GM19238 (cell line): ENCODE measurements around the gene TSGA10.
"Not testable (repeated sequence)": the region's sequence is repeated elsewhere in the genome, so short reads cannot be mapped to it uniquely, and the experiment has no call there.

ENCODE experiments used
- DNase-seq: peaks from one replicate; pipeline ENCODE4 v3.0.0; 2011; ENCODE audit warnings: low spot score; ENCODE audit not compliant: insufficient read length

TSGA10 gene

GRCh38 chr2:99067871-99068625 is 86.7 kb downstream of the TSGA10 start:
- no peak for DNase-seq

DNA sequence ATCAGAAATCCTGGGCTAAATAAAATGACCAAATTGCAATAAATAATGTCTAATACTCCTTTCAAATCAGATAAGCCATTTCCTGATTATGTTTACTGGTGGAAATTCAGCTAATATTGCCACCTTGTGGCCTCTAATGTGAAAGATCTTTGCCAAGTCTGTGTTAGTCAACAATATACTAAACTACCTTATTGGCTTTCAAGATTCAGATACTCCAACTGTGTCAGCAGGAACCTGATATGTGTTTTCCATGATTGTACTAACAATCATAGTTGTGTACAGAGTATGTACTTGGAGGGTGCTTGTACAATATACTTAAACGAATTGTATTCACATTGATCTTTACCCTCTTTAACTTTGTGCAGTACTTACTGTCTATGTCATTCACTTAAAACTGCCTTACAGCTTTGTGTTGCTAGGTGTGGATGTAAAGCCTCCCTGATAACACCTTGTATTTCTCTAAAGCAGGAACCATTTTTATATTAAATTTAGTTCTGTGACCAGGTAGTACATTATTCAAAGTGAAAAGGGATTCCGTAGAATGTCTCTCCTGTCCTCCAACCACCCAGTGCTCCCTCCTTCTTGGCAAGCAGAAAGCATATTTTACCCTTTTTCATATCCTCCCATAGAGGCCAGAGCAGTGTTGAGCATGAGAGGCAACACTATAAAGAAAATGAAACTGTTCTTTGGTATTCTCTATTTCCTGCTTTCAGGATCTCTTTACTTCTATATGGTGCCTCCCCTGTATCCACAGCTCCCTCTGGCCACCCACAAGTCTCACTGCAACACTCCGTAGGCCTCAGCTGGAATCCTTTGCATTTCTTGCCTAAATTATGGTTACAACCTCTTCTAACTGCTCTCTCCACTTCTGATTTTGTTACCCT is 88.4 kb downstream of the TSGA10 start:
- peak; percentile 27 for DNase-seq

GRCh38 chr2:99049187-99049586 is 105.6 kb downstream of the TSGA10 start:
- not testable (repeated sequence) for DNase-seq

DNA sequence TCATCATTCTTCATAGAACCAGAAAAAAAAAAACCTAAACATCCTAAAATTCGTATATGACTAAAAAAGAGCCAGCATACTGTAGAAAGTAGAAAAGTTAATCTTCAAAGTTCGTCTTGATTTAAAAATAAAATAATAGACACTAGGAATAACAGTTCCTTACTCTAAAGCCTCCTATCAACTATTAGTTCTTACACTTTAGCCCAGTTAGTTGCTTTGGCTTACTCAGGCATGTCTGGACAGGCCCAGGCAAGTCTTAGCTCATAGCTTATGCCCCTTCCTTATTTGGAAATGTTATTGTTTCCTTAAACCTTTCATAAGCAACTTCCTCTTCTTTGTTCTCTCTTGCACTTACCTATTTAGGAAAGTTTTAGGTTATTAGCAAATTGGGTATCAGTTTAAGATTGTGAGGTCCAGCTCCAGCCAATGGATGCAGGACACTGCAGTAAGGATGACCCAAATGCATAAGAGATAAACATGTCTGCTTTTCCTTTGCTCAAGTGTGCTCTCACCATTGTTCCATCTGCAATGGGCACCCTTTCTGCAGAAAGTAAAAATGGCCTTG is 113.9 kb downstream of the TSGA10 start:
- DNase-seq: not testable (repeated sequence)

DNA sequence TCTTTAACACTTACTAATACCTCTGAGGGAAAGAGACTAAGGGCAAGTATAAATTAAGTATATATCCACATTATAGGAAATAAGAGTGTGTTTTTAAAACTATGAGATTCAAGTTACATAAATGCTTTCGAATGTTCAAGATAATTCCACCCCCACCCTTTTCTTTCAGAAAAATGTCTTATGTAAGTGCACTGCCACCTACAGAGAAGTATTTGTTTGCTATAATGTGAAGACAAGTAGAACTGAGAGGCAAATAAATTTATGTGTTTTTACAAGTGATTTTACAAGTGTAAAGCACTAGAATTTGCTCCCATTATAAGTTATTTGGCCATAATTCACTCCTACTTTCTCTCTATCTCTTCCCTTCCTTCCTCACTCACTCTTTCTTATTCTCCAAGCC is 118.8 kb downstream of the TSGA10 start:
- DNase-seq: no peak

DNA sequence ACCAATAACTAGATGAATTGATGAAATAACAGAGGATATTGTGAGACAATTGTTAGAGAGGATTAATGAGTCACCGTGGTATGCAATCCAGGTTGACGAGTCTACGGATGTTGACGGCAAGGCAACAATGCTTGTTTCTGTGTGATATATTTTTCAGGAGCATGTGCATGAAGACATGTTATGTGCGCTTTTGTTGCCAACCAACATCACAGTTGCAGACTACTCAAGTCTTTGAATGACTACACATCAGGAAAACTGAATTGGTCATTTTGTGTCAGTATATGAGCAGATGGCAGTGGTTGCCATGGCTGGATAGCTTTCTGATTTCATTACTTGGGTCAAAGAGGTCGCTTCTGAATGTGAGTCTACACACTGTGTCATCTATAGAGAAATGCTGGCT is 122.0 kb downstream of the TSGA10 start:
- no peak for DNase-seq

- DNase-seq: no peak
Observed at GRCh38 chr2:99032001-99032400, 122.7 kb downstream of the TSGA10 start.

DNA sequence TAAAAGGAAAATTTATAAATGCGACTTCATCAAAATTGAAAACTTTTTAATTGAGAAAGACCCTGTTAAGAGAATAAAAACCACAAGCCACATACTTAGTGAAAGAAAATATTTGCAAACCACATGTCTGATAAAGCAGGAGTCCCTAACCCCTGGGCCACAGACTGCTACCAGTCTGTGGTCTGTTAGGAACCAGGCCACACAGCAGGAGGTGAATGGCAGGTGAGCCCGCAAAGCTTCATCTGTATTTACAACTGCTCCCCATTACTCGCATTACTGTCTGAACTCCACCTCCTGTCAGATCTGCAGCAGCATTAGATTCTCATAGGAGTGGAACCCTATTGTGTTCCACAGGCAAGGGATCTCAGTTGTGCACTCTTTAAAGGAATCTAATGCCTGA is 123.3 kb downstream of the TSGA10 start:
- DNase-seq: no peak

GRCh38 chr2:99028558-99028957 is 126.2 kb downstream of the TSGA10 start:
- no peak for DNase-seq

DNA sequence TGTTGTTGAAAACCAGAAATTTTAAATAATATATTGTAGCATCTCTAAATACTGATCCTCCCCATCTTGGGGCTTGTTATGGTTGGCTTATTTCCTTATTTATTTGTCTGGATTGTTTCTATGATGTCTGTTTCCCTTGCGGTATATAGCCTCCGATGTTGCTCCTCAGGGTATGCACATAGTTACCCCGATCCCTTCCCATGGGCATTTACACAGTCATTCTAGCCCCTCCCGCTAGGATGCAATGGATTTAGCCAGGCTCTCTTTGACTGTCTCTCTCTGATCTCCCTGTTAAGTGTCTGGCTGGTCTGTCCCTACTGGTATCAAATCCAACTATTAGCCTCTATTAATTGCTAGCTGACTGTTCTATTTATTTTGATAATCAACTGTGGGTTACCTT is 126.9 kb downstream of the TSGA10 start:
- no peak for DNase-seq

DNA sequence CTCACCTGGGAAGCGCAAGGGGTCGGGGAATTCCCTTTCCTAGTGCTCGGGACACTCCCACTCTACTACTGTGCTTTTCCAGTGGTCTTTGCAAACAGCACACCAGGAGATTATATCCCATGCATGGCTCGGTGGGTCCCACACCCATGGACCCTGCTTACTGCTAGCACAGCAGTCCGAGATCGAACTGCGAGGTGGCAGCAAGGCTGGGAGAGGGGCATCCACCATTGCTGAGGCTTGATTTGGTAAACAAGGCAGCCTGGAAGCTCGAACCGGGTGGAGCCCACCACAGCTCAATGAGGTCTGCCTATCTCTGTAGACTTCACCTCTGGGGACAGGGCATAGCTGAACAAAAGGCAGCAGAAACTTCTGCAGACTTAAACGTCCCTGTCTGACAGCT is 154.0 kb downstream of the TSGA10 start:
- no peak for DNase-seq

- DNase-seq: not testable (repeated sequence)
Observed at GRCh38 chr2:98988695-98989094, 166.0 kb downstream of the TSGA10 start.

- no peak for DNase-seq
Observed at GRCh38 chr2:98985905-98986666, 168.7 kb downstream of the TSGA10 start.

GRCh38 chr2:98975611-98976010 is 179.1 kb downstream of the TSGA10 start:
- no peak for DNase-seq

DNA sequence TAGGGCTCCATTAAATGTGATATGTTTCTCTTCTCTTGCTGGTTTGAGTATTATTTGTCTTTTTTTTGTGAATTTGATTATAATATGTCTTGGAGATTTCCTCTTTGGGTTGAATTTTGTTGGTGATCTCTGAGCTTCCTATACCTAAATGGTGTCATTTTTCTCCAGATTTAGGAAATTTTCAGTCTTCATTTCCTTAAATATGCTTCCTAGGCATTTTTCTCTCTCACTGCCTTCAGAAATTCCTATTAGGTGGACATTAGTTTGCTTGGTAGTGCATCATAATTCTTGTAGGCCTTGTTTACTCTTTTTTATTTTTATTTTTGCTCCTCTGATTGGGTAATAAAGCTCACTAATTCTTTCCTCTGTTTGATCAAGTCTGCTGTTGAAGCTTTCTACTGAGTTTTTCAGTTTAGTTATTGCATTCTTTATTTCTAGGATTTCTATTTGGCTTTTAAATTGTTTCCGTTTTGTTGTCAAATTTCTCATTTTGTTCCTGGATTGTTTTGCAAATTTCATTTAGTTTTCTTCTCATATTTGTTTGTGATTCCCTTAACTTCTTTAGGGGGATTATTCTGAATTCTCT is 182.1 kb downstream of the TSGA10 start:
- no peak for DNase-seq

DNA sequence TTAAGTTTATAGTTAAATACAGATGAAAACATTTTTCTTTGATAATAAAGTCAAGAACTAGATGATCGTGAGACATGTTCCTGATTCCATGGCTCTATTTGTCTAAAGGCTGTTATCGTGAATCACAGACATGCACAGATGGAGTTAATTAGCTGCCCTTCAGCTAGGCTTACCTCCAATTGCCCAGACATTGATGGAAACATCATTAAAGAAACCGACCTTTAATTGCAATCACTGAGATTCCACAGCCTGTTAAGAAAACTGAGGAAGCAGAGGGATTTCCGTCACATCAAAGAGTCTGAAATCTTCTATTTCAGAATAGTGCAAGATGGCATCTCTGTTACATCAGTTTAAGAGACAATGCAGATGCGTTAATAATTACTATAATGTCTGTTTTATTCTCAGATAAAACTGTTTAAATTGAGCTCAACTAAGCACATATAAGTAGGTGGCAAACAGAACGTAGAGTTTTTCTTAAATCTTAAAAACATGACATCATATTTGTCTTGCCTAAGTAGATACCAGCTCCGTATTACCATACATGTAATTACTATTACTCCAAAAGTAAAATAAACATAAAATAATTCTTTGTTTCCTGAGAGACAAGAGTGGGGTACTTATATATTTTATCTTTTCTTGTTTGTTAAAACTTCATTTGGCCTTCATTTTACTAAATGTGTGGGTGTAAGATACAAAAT is 194.8 kb downstream of the TSGA10 start:
- no peak for DNase-seq

GRCh38 chr2:98952966-98953365 is 201.8 kb downstream of the TSGA10 start:
- DNase-seq: no peak

DNA sequence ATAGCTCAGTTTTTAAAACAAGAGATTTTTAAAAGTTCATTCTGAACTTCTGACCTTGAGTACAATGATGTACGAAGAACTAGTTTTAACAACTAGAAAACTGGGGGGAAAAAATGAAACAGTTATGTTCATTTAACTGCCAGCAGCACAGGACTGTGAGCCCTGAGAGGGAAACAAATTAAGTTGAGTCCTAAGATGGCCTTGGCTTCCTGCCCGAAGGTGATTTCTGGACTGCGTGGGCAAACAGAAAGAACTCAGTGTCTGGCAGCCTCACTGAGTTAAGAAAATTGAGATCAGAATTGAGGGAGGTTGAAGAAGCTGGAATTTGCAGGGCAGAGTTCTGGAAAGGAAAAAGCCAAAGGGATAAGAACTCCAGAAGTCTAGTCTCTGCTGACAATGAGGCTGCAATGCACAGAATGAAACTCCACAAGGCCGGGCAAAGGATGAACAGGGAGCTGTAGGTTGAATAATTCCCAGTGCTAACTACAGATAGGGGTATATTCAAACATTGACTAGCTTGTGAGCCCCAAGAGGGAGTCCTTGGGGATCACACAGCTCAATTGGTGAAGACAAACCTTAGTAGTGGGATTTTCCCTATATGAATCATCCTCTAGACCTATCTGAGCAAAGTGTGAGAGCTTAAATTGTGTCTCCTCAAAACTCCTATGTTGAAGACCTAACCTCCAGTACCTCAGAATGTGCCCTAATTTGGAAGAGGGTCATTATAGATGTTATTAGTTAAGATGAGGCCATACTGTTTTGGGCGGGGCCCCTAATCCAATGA is 205.6 kb downstream of the TSGA10 start:
- DNase-seq: no peak

DNA sequence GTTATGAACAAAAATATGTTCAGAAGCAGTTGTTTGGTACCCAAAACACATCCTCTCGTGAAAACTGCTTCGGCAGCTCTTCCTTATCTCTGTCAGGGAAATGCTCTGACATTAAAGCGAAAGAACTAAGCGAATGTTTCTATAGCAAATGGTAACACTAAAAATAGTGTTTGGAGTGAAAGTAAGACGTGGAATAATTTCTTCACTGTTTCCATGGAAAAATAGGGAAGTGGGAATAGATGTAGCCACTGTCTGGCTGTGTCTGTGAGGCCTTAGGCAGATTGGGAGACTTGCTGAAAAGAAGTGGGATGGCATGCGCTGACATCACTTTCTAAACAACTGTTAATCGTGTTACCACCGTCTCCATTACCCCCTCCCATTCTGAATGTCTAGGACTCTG is 207.2 kb downstream of the TSGA10 start:
- DNase-seq: no peak
